ENCODE data around the gene RSPH10B.
"Not testable (repeated sequence)": the region's sequence is repeated elsewhere in the genome, so short reads cannot be mapped to it uniquely, and the experiment has no call there.

GRCh38 chr7:5924180-5924579 is 46.3 kb downstream of the RSPH10B start:
- not testable (repeated sequence) for TF ChIP-seq YY1 (IDR thresholded peaks at IDR 0.05; ENCODE audit: insufficient read depth, insufficient read length); SUZ12 (IDR thresholded peaks at IDR 0.05; ENCODE audit: extremely low read depth, insufficient read depth, insufficient read length); ZNF274 (IDR thresholded peaks at IDR 0.05; ENCODE audit: low read depth, low read length)
